Osteoblast (primary cell): ENCODE data around the gene QPCT. TPM values are rescaled to one million over a fixed set of nuclear protein-coding genes. Genes with fewer than 3 reads are reported as not detected.
"Not testable (repeated sequence)": the region's sequence is repeated elsewhere in the genome, so short reads cannot be mapped to it uniquely, and the experiment has no call there.

ENCODE experiments used
- DNase-seq: peaks from one replicate; pipeline ENCODE4 v3.0.0; 2011; ENCODE audit warnings: low spot score, mixed read lengths; ENCODE audit not compliant: insufficient read length; ENCODE audit errors: missing footprints
- H2AFZ ChIP-seq: 2 replicates; pipeline ENCODE4 v1.6.0; 2011; ENCODE audit warnings: mild to moderate bottlenecking, low read length
- H3K27ac ChIP-seq: 2 replicates; pipeline ENCODE4 v1.5.1; 2011; ENCODE audit warnings: mild to moderate bottlenecking, low read depth, low read length, moderate library complexity
- H3K27me3 ChIP-seq: 2 replicates; pipeline ENCODE4 v1.6.0; 2012; ENCODE audit warnings: mild to moderate bottlenecking, control low read depth, inconsistent platforms, low read length, moderate library complexity; ENCODE audit not compliant: insufficient read depth
- H3K36me3 ChIP-seq: 2 replicates; pipeline ENCODE4 v1.5.1; 2011; ENCODE audit warnings: mild to moderate bottlenecking, low read length, control low read depth, moderate library complexity; ENCODE audit not compliant: insufficient read depth
- H3K4me1 ChIP-seq: 2 replicates; pipeline ENCODE4 v1.5.1; 2011; ENCODE audit warnings: mild to moderate bottlenecking, low read length, control low read depth, moderate library complexity; ENCODE audit not compliant: insufficient read depth
- H3K4me2 ChIP-seq: 2 replicates; pipeline ENCODE4 v1.6.0; 2011; ENCODE audit warnings: mild to moderate bottlenecking, low read length; ENCODE audit not compliant: insufficient read depth
- H3K4me3 ChIP-seq: fragments of 200-600 bp; sonication (generic); 3 replicates; pipeline ENCODE4 v1.5.1; 2012; ENCODE audit warnings: mild to moderate bottlenecking, low read length, inconsistent platforms; ENCODE audit not compliant: insufficient read depth
- H3K79me2 ChIP-seq: 2 replicates; pipeline ENCODE4 v1.6.0; 2012; ENCODE audit warnings: mild to moderate bottlenecking, low read length, control low read depth, inconsistent platforms; ENCODE audit not compliant: insufficient read depth
- H3K9me3 ChIP-seq: 2 replicates; pipeline ENCODE4 v1.5.1; 2011; ENCODE audit warnings: low read depth, low read length, control low read depth
- H4K20me1 ChIP-seq: 2 replicates; pipeline ENCODE4 v1.6.0; 2012; ENCODE audit warnings: mild to moderate bottlenecking, low read length, control low read depth; ENCODE audit not compliant: insufficient read depth
- CTCF ChIP-seq: IDR thresholded peaks from 2 replicates; pipeline ENCODE4 v1.5.1; 2011; ENCODE audit warnings: mild to moderate bottlenecking, low read depth, low read length, moderate library complexity; ENCODE audit errors: extremely low read depth
- total RNA-seq: library from RNA; depleted of rRNA; stranded (reverse); fragments of >200 nt; gene quantifications from 2 replicates; pipeline ENCODE4 v1.2.3, GENCODE V29; 2012

The QPCT gene
- total RNA-seq, 1 donor = 25.7 TPM

DNA sequence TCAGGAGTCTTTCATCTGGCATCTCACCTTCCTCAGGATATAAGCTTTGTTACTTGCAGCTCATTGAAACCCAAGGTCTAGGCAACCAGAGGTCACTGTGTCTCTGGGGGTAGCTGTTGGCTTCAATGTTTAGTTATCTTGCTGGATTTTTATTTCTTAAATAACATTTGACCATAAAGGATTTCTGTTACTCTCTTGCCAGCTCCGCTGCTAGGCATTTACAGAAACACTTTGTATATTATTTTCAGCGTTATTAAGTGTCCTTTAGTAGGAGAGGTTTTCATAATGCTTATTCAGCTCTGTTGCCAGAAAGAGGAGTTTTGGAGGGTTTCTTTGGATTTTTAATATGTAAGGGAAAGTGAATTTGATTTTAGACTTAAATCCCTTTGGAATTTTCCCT lies 61.4 kb downstream of the QPCT start:
- Histone ChIP-seq H3K9me3 (no peaks in the 10 kb centered on the region), H3K4me1 (no peaks in the 10 kb centered on the region), H3K27me3 (no peaks in the 10 kb centered on the region), H3K36me3 (no peaks in the 10 kb centered on the region), H3K4me3 (no peak overlapping the region), H2AFZ (no peak overlapping the region), H3K4me2 (no peak overlapping the region), H4K20me1 (no peaks in the 10 kb centered on the region), H3K79me2 (no peaks in the 10 kb centered on the region), H3K27ac (no peak overlapping the region)
- DNase-seq = no peak
- no peak for TF ChIP-seq CTCF

DNA sequence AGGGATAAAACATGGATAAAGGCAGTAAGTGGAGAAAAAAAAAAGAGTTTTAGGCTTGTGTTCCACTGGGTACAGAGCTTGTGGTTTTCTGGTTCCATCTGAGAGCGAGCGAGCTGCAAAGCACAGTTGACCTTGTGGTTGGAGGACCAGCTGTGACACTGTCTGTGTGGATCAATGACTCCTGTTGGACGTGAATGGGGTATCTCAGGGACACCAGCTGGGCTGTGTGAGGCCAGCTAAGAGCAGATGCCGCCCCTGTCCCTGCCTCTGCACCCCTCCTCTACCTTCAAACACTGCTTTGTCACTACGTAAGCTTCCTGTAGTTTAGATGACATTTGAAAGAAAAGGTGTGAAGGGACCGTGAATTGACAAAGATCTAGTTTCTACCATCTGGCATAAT lies 67.8 kb downstream of the QPCT start:
- H3K79me2 ChIP-seq = no peaks in the 10 kb centered on the region
- no peak for TF ChIP-seq CTCF
- H3K27me3 ChIP-seq = no peaks in the 10 kb centered on the region
- no peak overlapping the region for H3K4me3 ChIP-seq
- no peaks in the 10 kb centered on the region for H3K9me3 ChIP-seq
- H2AFZ ChIP-seq = no peak overlapping the region
- H3K4me1 ChIP-seq = peaks cover 15% of the 10 kb centered on the region
- DNase-seq = no peak
- H3K4me2 ChIP-seq = no peak overlapping the region
- H3K27ac ChIP-seq = no peak overlapping the region
- no peaks in the 10 kb centered on the region for H4K20me1 ChIP-seq
- no peaks in the 10 kb centered on the region for H3K36me3 ChIP-seq

GRCh38 chr2:37413911-37414469 lies 69.6 kb downstream of the QPCT start:
- not testable (repeated sequence) for H3K4me3 ChIP-seq, H3K27me3 ChIP-seq, H3K27ac ChIP-seq, H3K4me2 ChIP-seq, H2AFZ ChIP-seq, H3K36me3 ChIP-seq, H3K79me2 ChIP-seq, DNase-seq, H4K20me1 ChIP-seq, H3K9me3 ChIP-seq
- H3K4me1 ChIP-seq = peaks cover 24% of the 10 kb centered on the region

GRCh38 chr2:37414470-37414949 lies 70.1 kb downstream of the QPCT start:
- peak; percentile 96 for TF ChIP-seq CTCF
- Histone ChIP-seq H2AFZ (no peak overlapping the region), H3K27ac (peak overlapping the region; percentile 32), H3K9me3 (no peaks in the 10 kb centered on the region), H3K27me3 (no peaks in the 10 kb centered on the region), H3K4me3 (no peak overlapping the region), H3K36me3 (no peaks in the 10 kb centered on the region), H3K4me1 (peaks cover 24% of the 10 kb centered on the region), H3K4me2 (no peak overlapping the region), H3K79me2 (no peaks in the 10 kb centered on the region), H4K20me1 (no peaks in the 10 kb centered on the region)
- peak; percentile 85 for DNase-seq
